ENCODE data around the gene LCN6. TPM values are rescaled to one million over a fixed set of nuclear protein-coding genes. Genes with fewer than 3 reads are reported as not detected.

LCN6 gene
- total RNA-seq, 1 donor from 2014 or later, result 17.9 TPM

DNA sequence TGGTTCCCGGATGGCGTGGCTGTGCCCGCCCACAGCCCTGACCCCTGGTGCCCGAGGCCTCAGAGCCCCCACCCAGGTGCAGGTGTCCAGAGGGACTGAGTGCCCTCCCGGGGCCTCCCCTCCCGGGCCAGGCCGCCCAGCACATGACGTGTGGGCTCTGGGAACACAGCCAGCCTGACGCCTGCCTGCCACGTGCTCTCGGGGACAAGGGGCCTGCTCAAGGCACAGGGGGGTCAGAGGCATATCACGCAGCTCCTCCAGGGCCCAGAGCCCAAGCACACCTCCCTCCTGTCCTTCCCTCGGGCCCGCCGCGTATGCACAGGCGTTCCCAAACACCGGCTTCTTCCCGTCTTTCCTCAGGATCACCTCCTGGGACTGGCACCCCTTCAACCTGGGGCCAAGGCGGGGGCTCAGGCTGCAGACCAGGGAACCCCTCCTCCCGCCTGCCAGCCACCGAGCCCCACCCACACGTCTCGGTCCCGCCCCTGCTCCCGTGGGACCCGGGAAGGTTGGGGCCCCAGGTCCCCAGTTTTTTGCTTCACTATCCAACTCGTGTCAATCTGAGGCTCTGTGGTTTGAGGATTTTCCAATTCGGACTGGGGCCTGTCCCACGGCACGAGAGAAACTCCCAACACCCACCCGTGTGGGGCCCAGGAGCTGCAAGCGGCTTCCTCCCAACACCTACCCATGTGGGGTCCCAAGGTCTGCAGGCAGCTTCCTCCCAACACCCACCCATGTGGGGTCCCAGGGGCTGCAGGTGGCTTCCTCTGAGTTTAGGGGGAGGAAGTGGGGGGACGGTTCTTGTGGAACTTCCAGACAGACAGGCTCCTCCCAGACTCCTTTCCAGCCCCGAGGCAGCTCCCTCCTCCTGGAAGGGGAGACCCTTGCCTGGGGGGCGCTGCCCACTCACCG lies 7.1 kb downstream of the LCN6 start:
- no peak for DNase-seq (ENCODE audit: extremely low spot score in 2 of 2)
- H3K27me3 ChIP-seq, result peaks cover 3% of the 10 kb centered on the region
- no peak overlapping the region for H3K27ac ChIP-seq
- intact Hi-C loops (cut with DNase I), result no loop called here
- no peak for TF ChIP-seq CTCF (IDR thresholded peaks at IDR 0.05)
- no peak for TF ChIP-seq POLR2A (IDR thresholded peaks at IDR 0.05)
- TF ChIP-seq POLR2AphosphoS5 (IDR thresholded peaks at IDR 0.05; ENCODE audit: insufficient read depth in 1 of 2, low read depth in 1 of 2), result no peak
- peaks cover 33% of the 10 kb centered on the region for H3K4me1 ChIP-seq
- H3K36me3 ChIP-seq, result no peaks in the 10 kb centered on the region
- peak overlapping the region in 1 of 2 donors; percentile 3 for H3K4me3 ChIP-seq
- no peaks in the 10 kb centered on the region for H3K9me3 ChIP-seq

GRCh38 chr9:136740491-136740890 lies 7.8 kb downstream of the LCN6 start:
- Histone ChIP-seq H3K4me3 (no peak overlapping the region), H3K27ac (no peak overlapping the region), H3K36me3 (no peaks in the 10 kb centered on the region), H3K9me3 (no peaks in the 10 kb centered on the region), H3K4me1 (peaks cover 33% of the 10 kb centered on the region), H3K27me3 (peaks cover 3% of the 10 kb centered on the region)
- no peak for TF ChIP-seq CTCF (IDR thresholded peaks at IDR 0.05)
- no peak for TF ChIP-seq POLR2AphosphoS5 (IDR thresholded peaks at IDR 0.05; ENCODE audit: insufficient read depth in 1 of 2, low read depth in 1 of 2)
- no peak for TF ChIP-seq POLR2A (IDR thresholded peaks at IDR 0.05)
- intact Hi-C loops (cut with DNase I), result no loop called here
- no peak for DNase-seq (ENCODE audit: extremely low spot score in 2 of 2)

DNA sequence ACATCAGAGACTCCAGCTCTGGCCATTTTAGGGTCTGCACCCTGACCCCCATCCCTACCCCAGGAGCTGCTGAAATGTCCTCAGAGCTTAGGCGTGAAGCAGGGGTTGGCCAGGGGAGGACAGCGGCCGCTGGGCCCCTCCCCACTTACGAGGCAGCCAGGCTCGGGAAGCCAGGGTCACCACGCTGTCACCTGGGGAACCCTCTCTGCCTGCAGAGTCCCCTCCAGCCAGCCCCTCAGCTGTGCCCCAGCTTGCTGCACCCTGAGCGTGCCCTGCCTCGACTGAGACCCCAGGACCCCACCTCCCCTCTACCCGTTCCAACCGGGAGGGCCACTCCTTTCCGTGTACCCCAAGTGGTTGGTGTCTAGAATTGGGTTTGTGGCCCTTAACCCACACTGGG lies 8.3 kb downstream of the LCN6 start:
- H3K36me3 ChIP-seq, result no peaks in the 10 kb centered on the region
- TF ChIP-seq POLR2A (IDR thresholded peaks at IDR 0.05) (no peak), POLR2AphosphoS5 (IDR thresholded peaks at IDR 0.05; ENCODE audit: insufficient read depth in 1 of 2, low read depth in 1 of 2) (no peak), CTCF (IDR thresholded peaks at IDR 0.05) (no peak)
- intact Hi-C loops (cut with DNase I), result no loop called here
- H3K27ac ChIP-seq, result no peak overlapping the region
- H3K4me1 ChIP-seq, result peaks cover 33% of the 10 kb centered on the region
- H3K4me3 ChIP-seq, result no peak overlapping the region
- H3K27me3 ChIP-seq, result peaks cover 3% of the 10 kb centered on the region
- no peaks in the 10 kb centered on the region for H3K9me3 ChIP-seq
- no peak for DNase-seq (ENCODE audit: extremely low spot score in 2 of 2)

DNA sequence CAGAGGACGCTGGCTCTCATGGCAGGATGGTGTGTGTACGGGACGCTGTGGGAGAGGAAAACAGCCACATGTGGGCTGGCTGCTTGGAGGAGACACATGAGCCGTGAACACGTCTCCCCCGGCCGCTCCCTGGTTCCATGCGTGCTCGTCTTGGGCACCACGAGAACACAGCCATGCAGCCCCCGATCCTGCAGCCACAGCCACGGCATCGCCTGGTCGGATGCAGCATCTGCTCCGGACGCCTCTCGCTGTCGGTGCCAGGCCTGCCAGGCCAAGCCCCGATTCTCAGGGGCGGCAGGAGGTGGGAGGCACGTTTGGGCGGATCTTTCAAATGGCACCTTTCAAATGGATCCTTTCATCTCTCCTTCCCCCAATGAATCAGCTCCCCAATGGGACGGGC lies 8.8 kb downstream of the LCN6 start:
- Histone ChIP-seq H3K27ac (no peak overlapping the region), H3K4me1 (peaks cover 33% of the 10 kb centered on the region), H3K4me3 (no peak overlapping the region), H3K27me3 (peaks cover 3% of the 10 kb centered on the region), H3K9me3 (no peaks in the 10 kb centered on the region), H3K36me3 (no peaks in the 10 kb centered on the region)
- TF ChIP-seq POLR2A (IDR thresholded peaks at IDR 0.05), result no peak
- TF ChIP-seq POLR2AphosphoS5 (IDR thresholded peaks at IDR 0.05; ENCODE audit: insufficient read depth in 1 of 2, low read depth in 1 of 2), result no peak
- no peak for TF ChIP-seq CTCF (IDR thresholded peaks at IDR 0.05)
- intact Hi-C loops (cut with DNase I), result no loop called here
- DNase-seq (ENCODE audit: extremely low spot score in 2 of 2), result no peak

DNA sequence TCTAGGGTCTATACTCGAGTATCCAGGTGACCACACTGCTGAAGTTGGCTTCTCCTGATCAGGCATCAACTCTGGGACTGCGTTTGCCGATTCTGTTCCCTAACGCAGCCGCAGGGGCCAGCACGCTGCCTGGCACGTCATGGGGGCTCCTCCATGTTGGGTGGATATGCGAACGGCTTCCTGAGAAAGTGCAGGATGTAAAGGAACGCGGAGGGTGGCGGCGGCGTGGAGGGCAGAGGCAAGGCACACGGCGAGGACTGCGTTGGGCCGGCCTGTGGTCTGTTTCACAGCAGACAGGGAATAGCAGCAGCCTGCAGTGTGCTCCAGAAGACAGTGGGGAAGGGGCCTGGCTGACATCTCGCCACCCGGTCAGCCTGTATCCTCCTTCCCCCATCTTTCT lies 9.4 kb downstream of the LCN6 start:
- Histone ChIP-seq H3K9me3 (no peaks in the 10 kb centered on the region), H3K4me1 (peaks cover 33% of the 10 kb centered on the region), H3K36me3 (no peaks in the 10 kb centered on the region), H3K27ac (no peak overlapping the region), H3K4me3 (no peak overlapping the region), H3K27me3 (peaks cover 3% of the 10 kb centered on the region)
- TF ChIP-seq POLR2A (IDR thresholded peaks at IDR 0.05) (no peak), POLR2AphosphoS5 (IDR thresholded peaks at IDR 0.05; ENCODE audit: insufficient read depth in 1 of 2, low read depth in 1 of 2) (no peak), CTCF (IDR thresholded peaks at IDR 0.05) (no peak)
- intact Hi-C loops (cut with DNase I), result no loop called here
- DNase-seq (ENCODE audit: extremely low spot score in 2 of 2), result no peak
